A549 (cell line): Measurements from ENCODE around the gene AHCYL2.

Experiments used
- CBX8 ChIP-seq: fragments of 200-600 bp; sonication (generic); IDR thresholded peaks from 2 replicates; pipeline ENCODE4 v1.6.1; 2016
- CTCF ChIP-seq: fragments of >200 bp; sonication (Bioruptor Twin); formaldehyde crosslinking; IDR thresholded peaks from 3 replicates; pipeline ENCODE4 v1.5.1; 2016
- POLR2A ChIP-seq: IDR thresholded peaks from 2 replicates; pipeline ENCODE4 v1.6.1; 2012; ENCODE audit warnings: mild to moderate bottlenecking, low read length
- RAD21 ChIP-seq, 2 experiments: fragments of >200 bp in 1 of 2; sonication (Bioruptor Twin) in 1 of 2; formaldehyde crosslinking in 1 of 2; IDR thresholded peaks in 1 of 2; conservative IDR thresholded peaks in 1 of 2; 2 replicates in 1 of 2; 3 replicates in 1 of 2; pipeline ENCODE4 v1.6.1; 2012 to 2018; ENCODE audit warnings: inconsistent platforms in 1 of 2
- RFX5 ChIP-seq: fragments of 450-650 bp; IDR thresholded peaks from 2 replicates; pipeline ENCODE4 v1.7.1; 2014; ENCODE audit warnings: antibody characterized with exemption, mild to moderate bottlenecking, moderate library complexity
- TP53 ChIP-seq: fragments of 250-450 bp; sonication (Bioruptor Pico); IDR thresholded peaks from 2 replicates; pipeline ENCODE4 v1.5.0; 2021; ENCODE audit warnings: mild to moderate bottlenecking, moderate library complexity

DNA sequence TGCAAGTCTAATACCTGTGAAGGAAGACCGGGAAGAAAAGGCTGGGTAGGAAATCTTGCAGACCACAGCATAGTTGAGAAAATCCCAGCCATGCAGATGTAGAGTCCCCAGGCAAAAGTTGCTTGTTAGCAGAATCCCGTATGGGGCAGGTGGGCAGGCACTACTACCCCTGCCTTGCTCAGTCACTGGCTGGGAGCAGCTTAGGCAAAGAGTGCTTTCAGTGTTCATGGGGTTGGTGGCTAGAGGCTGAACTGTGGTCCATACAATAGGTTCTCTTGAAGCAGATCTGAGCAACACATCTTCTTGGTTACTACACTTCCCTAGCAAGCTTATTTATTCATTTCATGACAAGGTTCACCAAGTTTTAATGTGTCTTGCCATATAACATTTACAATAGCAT, 92.6 kb downstream of the AHCYL2 start:
- TF ChIP-seq CTCF (no peak), POLR2A (no peak), RFX5 (no peak), RAD21 (conservative IDR thresholded peaks at IDR 0.05 in 1 of 2, IDR thresholded peaks at IDR 0.05 in 1 of 2) (no peak), CBX8 (no peak), TP53 (CRISPR knock-in tag) (no peak)
